DOHH2 (cell line): Measurements from ENCODE around the gene FRMPD4.

ENCODE experiments used
- H3F3A ChIP-seq: fragments of 200-600 bp; sonication (generic), shearing (Covaris generic); 2 replicates; pipeline ENCODE4 v1.6.0; 2016; ENCODE audit warnings: antibody characterized with exemption, mild to moderate bottlenecking; ENCODE audit not compliant: control insufficient read depth, insufficient read depth
- H3K27ac ChIP-seq: fragments of 200-600 bp; sonication (generic); 2 replicates; pipeline ENCODE4 v1.5.1; 2014; ENCODE audit warnings: low read depth, mild to moderate bottlenecking, low read length, moderate library complexity
- H3K27me3 ChIP-seq: fragments of 200-600 bp; sonication (generic); 2 replicates; pipeline ENCODE4 v1.6.1; 2014; ENCODE audit warnings: mild to moderate bottlenecking, low read length, mixed read lengths; ENCODE audit not compliant: control insufficient read depth
- H3K36me3 ChIP-seq: fragments of 200-600 bp; sonication (generic); 2 replicates; pipeline ENCODE4 v1.6.1; 2014; ENCODE audit warnings: mild to moderate bottlenecking, low read length, moderate library complexity, mixed read lengths; ENCODE audit not compliant: control insufficient read depth
- H3K4me1 ChIP-seq: fragments of 200-600 bp; sonication (generic); 2 replicates; pipeline ENCODE4 v1.6.1; 2014; ENCODE audit warnings: mild to moderate bottlenecking, low read length, mixed read lengths; ENCODE audit not compliant: control insufficient read depth
- H3K4me2 ChIP-seq: fragments of 200-600 bp; sonication (generic); 2 replicates; pipeline ENCODE4 v1.6.0; 2014; ENCODE audit warnings: mild to moderate bottlenecking, low read length, moderate library complexity
- H3K4me3 ChIP-seq: fragments of 200-600 bp; sonication (generic); 2 replicates; pipeline ENCODE4 v1.5.1; 2014; ENCODE audit warnings: mild to moderate bottlenecking, low read length, mixed read lengths
- H3K79me2 ChIP-seq: fragments of 200-600 bp; sonication (generic); 2 replicates; pipeline ENCODE4 v1.6.1; 2014; ENCODE audit warnings: mild to moderate bottlenecking, low read length, mixed read lengths; ENCODE audit not compliant: control insufficient read depth
- H3K9me2 ChIP-seq: fragments of 200-600 bp; sonication (generic); replicated peaks from 2 replicates; pipeline ENCODE4 v1.6.1; 2014; ENCODE audit warnings: mild to moderate bottlenecking, low read length, mixed read lengths; ENCODE audit not compliant: control insufficient read depth
- H3K9me3 ChIP-seq: fragments of 200-600 bp; sonication (generic); 2 replicates; pipeline ENCODE4 v1.6.1; 2014; ENCODE audit warnings: antibody characterized with exemption, low read length, mixed read lengths; ENCODE audit not compliant: control insufficient read depth, insufficient read depth
- H4K20me1 ChIP-seq: fragments of 200-600 bp; sonication (generic); 2 replicates; pipeline ENCODE4 v1.6.0; 2014; ENCODE audit warnings: low read depth, mild to moderate bottlenecking, antibody characterized with exemption, low read length, moderate library complexity; ENCODE audit not compliant: control insufficient read depth, insufficient read depth
- EZH2phosphoT487 ChIP-seq: fragments of 200-600 bp; sonication (generic); IDR thresholded peaks from 2 replicates; pipeline ENCODE4 v1.6.1; 2017; ENCODE audit warnings: borderline replicate concordance, mild to moderate bottlenecking, antibody characterized with exemption, low read length, moderate library complexity, mixed read lengths
- TF ChIP-seq, protein P1 (sequence below): fragments of 200-600 bp; sonication (generic); IDR thresholded peaks from one replicate; pipeline ENCODE4 v1.5.1; 2014; ENCODE audit warnings: antibody characterized with exemption, mild to moderate bottlenecking, low read depth, low read length; ENCODE audit not compliant: poor library complexity, severe bottlenecking

FRMPD4 gene

DNA sequence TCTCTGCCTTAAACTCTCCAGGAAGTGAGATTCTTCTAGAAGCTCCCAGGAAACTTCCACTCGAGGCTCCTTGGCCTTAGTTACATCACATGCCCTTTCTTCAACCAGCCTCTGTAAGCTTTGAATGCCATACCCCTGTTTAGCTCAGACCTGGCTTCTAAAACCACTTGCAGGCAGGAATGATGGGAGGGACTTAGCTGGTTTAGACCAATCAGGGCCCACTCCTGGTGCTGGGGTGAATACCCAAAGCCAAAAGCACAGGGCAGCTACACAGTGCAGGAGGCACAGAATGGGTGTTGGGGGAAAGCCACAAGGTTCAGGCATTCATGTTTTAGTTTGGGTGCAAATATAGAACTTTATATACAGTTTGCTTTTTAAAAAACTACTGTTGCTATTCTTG lies 296.2 kb downstream of the FRMPD4 start:
- no peaks in the 10 kb centered on the region for H4K20me1 ChIP-seq
- TF ChIP-seq EZH2phosphoT487: no peak
- TF ChIP-seq, protein P1, sequence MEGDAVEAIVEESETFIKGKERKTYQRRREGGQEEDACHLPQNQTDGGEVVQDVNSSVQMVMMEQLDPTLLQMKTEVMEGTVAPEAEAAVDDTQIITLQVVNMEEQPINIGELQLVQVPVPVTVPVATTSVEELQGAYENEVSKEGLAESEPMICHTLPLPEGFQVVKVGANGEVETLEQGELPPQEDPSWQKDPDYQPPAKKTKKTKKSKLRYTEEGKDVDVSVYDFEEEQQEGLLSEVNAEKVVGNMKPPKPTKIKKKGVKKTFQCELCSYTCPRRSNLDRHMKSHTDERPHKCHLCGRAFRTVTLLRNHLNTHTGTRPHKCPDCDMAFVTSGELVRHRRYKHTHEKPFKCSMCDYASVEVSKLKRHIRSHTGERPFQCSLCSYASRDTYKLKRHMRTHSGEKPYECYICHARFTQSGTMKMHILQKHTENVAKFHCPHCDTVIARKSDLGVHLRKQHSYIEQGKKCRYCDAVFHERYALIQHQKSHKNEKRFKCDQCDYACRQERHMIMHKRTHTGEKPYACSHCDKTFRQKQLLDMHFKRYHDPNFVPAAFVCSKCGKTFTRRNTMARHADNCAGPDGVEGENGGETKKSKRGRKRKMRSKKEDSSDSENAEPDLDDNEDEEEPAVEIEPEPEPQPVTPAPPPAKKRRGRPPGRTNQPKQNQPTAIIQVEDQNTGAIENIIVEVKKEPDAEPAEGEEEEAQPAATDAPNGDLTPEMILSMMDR: no peak
- no peak overlapping the region for H3K4me3 ChIP-seq

GRCh38 chrX:12439416-12439815 lies 301.1 kb downstream of the FRMPD4 start:
- Histone ChIP-seq H3K27me3 (no peaks in the 10 kb centered on the region), H3K9me3 (no peaks in the 10 kb centered on the region)

More for the DNA sequence above, 296.2 kb downstream of the FRMPD4 start:
- Histone ChIP-seq H3K4me1 (no peaks in the 10 kb centered on the region), H3F3A (no peaks in the 10 kb centered on the region), H3K4me2 (no peak overlapping the region), H3K9me2 (no peaks in the 10 kb centered on the region), H3K79me2 (no peaks in the 10 kb centered on the region), H3K27me3 (no peaks in the 10 kb centered on the region), H3K27ac (no peak overlapping the region), H3K9me3 (no peaks in the 10 kb centered on the region), H3K36me3 (no peaks in the 10 kb centered on the region)

GRCh38 chrX:12440246-12440645 lies 302.0 kb downstream of the FRMPD4 start:
- Histone ChIP-seq H4K20me1 (no peaks in the 10 kb centered on the region), H3K27ac (no peak overlapping the region), H3K4me2 (no peak overlapping the region), H3K4me3 (no peak overlapping the region), H3K4me1 (no peaks in the 10 kb centered on the region), H3F3A (no peaks in the 10 kb centered on the region), H3K79me2 (no peaks in the 10 kb centered on the region), H3K27me3 (no peaks in the 10 kb centered on the region), H3K9me3 (no peaks in the 10 kb centered on the region), H3K36me3 (no peaks in the 10 kb centered on the region), H3K9me2 (no peaks in the 10 kb centered on the region)
- TF ChIP-seq, protein P1: no peak
- TF ChIP-seq EZH2phosphoT487: no peak

More at GRCh38 chrX:12439416-12439815, 301.1 kb downstream of the FRMPD4 start:
- no peak overlapping the region for H3K4me2 ChIP-seq
- H4K20me1 ChIP-seq: no peaks in the 10 kb centered on the region
- TF ChIP-seq, protein P1: no peak
- TF ChIP-seq EZH2phosphoT487: no peak
- H3F3A ChIP-seq: no peaks in the 10 kb centered on the region
- no peak overlapping the region for H3K4me3 ChIP-seq
- no peaks in the 10 kb centered on the region for H3K9me2 ChIP-seq
- H3K4me1 ChIP-seq: no peaks in the 10 kb centered on the region
- no peaks in the 10 kb centered on the region for H3K36me3 ChIP-seq
- no peaks in the 10 kb centered on the region for H3K79me2 ChIP-seq
- no peak overlapping the region for H3K27ac ChIP-seq
